ENCODE results near the gene TEC.
"Not testable (repeated sequence)": the region's sequence is repeated elsewhere in the genome, so short reads cannot be mapped to it uniquely, and the experiment has no call there.

The TEC gene

GRCh38 chr4:48242511-48243195 is 27.0 kb downstream of the TEC start:
- DNase-seq (ENCODE audit: low spot score), result no peak

- no peak for DNase-seq (ENCODE audit: low spot score)
These were observed 27.9 kb downstream of the TEC start for GRCh38 chr4:48241731-48242130.

GRCh38 chr4:48237996-48238645 is 31.5 kb downstream of the TEC start:
- no peak for DNase-seq (ENCODE audit: low spot score)

GRCh38 chr4:48235050-48235449 is 34.6 kb downstream of the TEC start:
- no peak for DNase-seq (ENCODE audit: low spot score)

GRCh38 chr4:48234575-48234974 is 35.1 kb downstream of the TEC start:
- DNase-seq (ENCODE audit: low spot score), result no peak

GRCh38 chr4:48228949-48229348 is 40.7 kb downstream of the TEC start:
- no peak for DNase-seq (ENCODE audit: low spot score)

- DNase-seq (ENCODE audit: low spot score), result no peak
These were observed 42.0 kb downstream of the TEC start for GRCh38 chr4:48227662-48228061.

- DNase-seq (ENCODE audit: low spot score), result no peak
These were observed 43.4 kb downstream of the TEC start for GRCh38 chr4:48226199-48226598.

- DNase-seq (ENCODE audit: low spot score), result no peak
These were observed 44.1 kb downstream of the TEC start for GRCh38 chr4:48225368-48226141.

GRCh38 chr4:48224606-48225005 is 45.0 kb downstream of the TEC start:
- DNase-seq (ENCODE audit: low spot score), result no peak

- DNase-seq (ENCODE audit: low spot score), result no peak
These were observed 45.9 kb downstream of the TEC start for GRCh38 chr4:48223633-48224295.

- DNase-seq (ENCODE audit: low spot score), result no peak
These were observed 47.1 kb downstream of the TEC start for GRCh38 chr4:48222491-48222890.

GRCh38 chr4:48219430-48219829 is 50.2 kb downstream of the TEC start:
- not testable (repeated sequence) for DNase-seq (ENCODE audit: low spot score)

- DNase-seq (ENCODE audit: low spot score), result no peak
These were observed 53.1 kb downstream of the TEC start for GRCh38 chr4:48216563-48216962.

- DNase-seq (ENCODE audit: low spot score), result no peak
These were observed 53.7 kb downstream of the TEC start for GRCh38 chr4:48215977-48216376.

GRCh38 chr4:48212165-48212564 is 57.5 kb downstream of the TEC start:
- DNase-seq (ENCODE audit: low spot score), result peak; percentile 29

GRCh38 chr4:48210966-48211328 is 58.7 kb downstream of the TEC start:
- no peak for DNase-seq (ENCODE audit: low spot score)

- no peak for DNase-seq (ENCODE audit: low spot score)
These were observed 64.0 kb downstream of the TEC start for GRCh38 chr4:48205626-48206025.

- DNase-seq (ENCODE audit: low spot score), result peak; percentile 10
These were observed 64.5 kb downstream of the TEC start for GRCh38 chr4:48205107-48205506.

- DNase-seq (ENCODE audit: low spot score), result peak; percentile 8
These were observed 65.8 kb downstream of the TEC start for GRCh38 chr4:48203819-48204218.

GRCh38 chr4:48197643-48198237 is 71.9 kb downstream of the TEC start:
- no peak for DNase-seq (ENCODE audit: low spot score)
